IMR-90 (cell line): Measurements from ENCODE around the gene SORCS1. TPM values are rescaled to one million over a fixed set of nuclear protein-coding genes. Genes with fewer than 3 reads are reported as not detected.

Experiments used
- ATAC-seq: fragments of 200-7000 bp; cut with Tn5 transposase; 2 replicates; pipeline ENCODE4 v1.9.1; 2020; ENCODE audit warnings: low read depth, mild to moderate bottlenecking, moderate library complexity
- BruUV-seq: library from RNA; stranded (reverse); fragments of 400-500 nt; replicated peaks from 2 replicates; lab custom pipeline; 2021; lab: Mats Ljungman, UMichigan
- CTCF ChIA-PET: fragments of 300-600 bp; formaldehyde crosslinking; extraction: SDS; loops from one replicate; lab custom pipeline; 2021; ENCODE audit warnings: antibody characterized with exemption; lab: Yijun Ruan, JAX
- POLR2A ChIA-PET: fragments of 300-600 bp; sonication (Branson Sonifier 250); formaldehyde crosslinking; loops from one replicate; lab custom pipeline; 2022; ENCODE audit warnings: antibody characterized with exemption; ENCODE audit not compliant: unreplicated experiment; lab: Charles Lee
- DNase-seq: peaks from one replicate; pipeline ENCODE4 v3.0.0; 2013
- H2AFZ ChIP-seq: replicated peaks from 2 replicates; pipeline ENCODE3; 2013; ENCODE audit warnings: low read length, mild to moderate bottlenecking; ENCODE audit not compliant: poor library complexity
- H2AK5ac ChIP-seq: 2 replicates; pipeline ENCODE4 v1.6.1; 2013; ENCODE audit warnings: low read depth, low read length, inconsistent platforms
- H2AK9ac ChIP-seq: replicated peaks from 2 replicates; pipeline ENCODE3; 2013; ENCODE audit warnings: mild to moderate bottlenecking, low read depth, low read length, moderate library complexity; ENCODE audit not compliant: poor library complexity
- H2BK120ac ChIP-seq: 2 replicates; pipeline ENCODE4 v1.6.1; 2013; ENCODE audit warnings: low read depth, low read length, inconsistent platforms
- H2BK15ac ChIP-seq: 3 replicates; pipeline ENCODE4 v1.6.1; 2013; ENCODE audit warnings: low read depth, low read length, inconsistent platforms
- H2BK20ac ChIP-seq: 2 replicates; pipeline ENCODE4 v1.6.1; 2013; ENCODE audit warnings: low read depth, mild to moderate bottlenecking, inconsistent platforms, low read length, moderate library complexity
- H2BK5ac ChIP-seq: 2 replicates; pipeline ENCODE4 v1.6.1; 2013; ENCODE audit warnings: mild to moderate bottlenecking, low read depth, low read length, inconsistent platforms; ENCODE audit not compliant: poor library complexity, severe bottlenecking
- H3K14ac ChIP-seq: replicated peaks from 2 replicates; pipeline ENCODE4 v1.6.1; 2013; ENCODE audit warnings: low read depth, low read length, inconsistent platforms
- H3K18ac ChIP-seq: 2 replicates; pipeline ENCODE4 v1.6.1; 2013; ENCODE audit warnings: low read depth, low read length, control low read depth
- H3K23ac ChIP-seq: 2 replicates; pipeline ENCODE4 v1.6.1; 2013; ENCODE audit warnings: low read depth, low read length, inconsistent platforms
- H3K27ac ChIP-seq: 2 replicates; pipeline ENCODE4 v1.5.1; 2013; ENCODE audit warnings: mild to moderate bottlenecking, control low read depth, low read length; ENCODE audit not compliant: insufficient read depth
- H3K27me3 ChIP-seq: 2 replicates; pipeline ENCODE4 v1.6.1; 2013; ENCODE audit warnings: low read length; ENCODE audit not compliant: control insufficient read depth, insufficient read depth
- H3K36me3 ChIP-seq: 2 replicates; pipeline ENCODE4 v1.6.1; 2013; ENCODE audit warnings: low read length, mixed read lengths; ENCODE audit not compliant: control insufficient read depth, insufficient read depth
- H3K4ac ChIP-seq: 2 replicates; pipeline ENCODE4 v1.6.1; 2013; ENCODE audit warnings: low read depth, low read length, inconsistent platforms
- H3K4me1 ChIP-seq: 2 replicates; pipeline ENCODE4 v1.6.1; 2013; ENCODE audit warnings: low read length, mixed read lengths; ENCODE audit not compliant: control insufficient read depth, insufficient read depth
- H3K4me2 ChIP-seq: 2 replicates; pipeline ENCODE4 v1.6.1; 2013; ENCODE audit warnings: low read depth, mild to moderate bottlenecking, control low read depth, low read length, moderate library complexity
- H3K4me3 ChIP-seq: 2 replicates; pipeline ENCODE4 v1.5.1; 2013; ENCODE audit warnings: low read depth, mild to moderate bottlenecking, control low read depth, low read length, moderate library complexity; ENCODE audit not compliant: insufficient read depth
- H3K56ac ChIP-seq: 2 replicates; pipeline ENCODE4 v1.6.1; 2013; ENCODE audit warnings: low read length, inconsistent platforms; ENCODE audit not compliant: insufficient read depth; ENCODE audit errors: extremely low read depth
- H3K79me1 ChIP-seq, 2 experiments: 2 replicates each; pipeline ENCODE4 v1.6.1; 2013; ENCODE audit warnings: low read length in 2 of 2, inconsistent platforms in 1 of 2, low read depth in 1 of 2
- H3K9ac ChIP-seq: 2 replicates; pipeline ENCODE4 v1.6.1; 2013; ENCODE audit warnings: low read depth, low read length, control low read depth
- H3K9me1 ChIP-seq: 2 replicates; pipeline ENCODE4 v1.6.1; 2013; ENCODE audit warnings: low read length, inconsistent platforms; ENCODE audit not compliant: insufficient read depth
- H3K9me3 ChIP-seq: 2 replicates; pipeline ENCODE4 v1.6.1; 2013; ENCODE audit warnings: low read length; ENCODE audit not compliant: control insufficient read depth, insufficient read depth
- H4K20me1 ChIP-seq: 2 replicates; pipeline ENCODE4 v1.6.1; 2013; ENCODE audit warnings: low read length, inconsistent platforms; ENCODE audit not compliant: insufficient read depth
- H4K5ac ChIP-seq: 2 replicates; pipeline ENCODE4 v1.6.1; 2013; ENCODE audit warnings: mild to moderate bottlenecking, low read depth, low read length, control low read depth
- H4K8ac ChIP-seq, 2 experiments: 2 replicates each; pipeline ENCODE4 v1.6.1; 2013; ENCODE audit warnings: low read depth in 2 of 2, low read length in 2 of 2, control low read depth in 1 of 2, inconsistent platforms in 1 of 2
- H4K91ac ChIP-seq: 2 replicates; pipeline ENCODE4 v1.6.1; 2013; ENCODE audit warnings: low read depth, low read length, inconsistent platforms; ENCODE audit not compliant: insufficient read depth
- BHLHE40 ChIP-seq: fragments of 150-350 bp; IDR thresholded peaks from 2 replicates; pipeline ENCODE4 v1.6.1; 2016; ENCODE audit warnings: mild to moderate bottlenecking, low read depth, low read length
- CEBPB ChIP-seq: IDR thresholded peaks from 2 replicates; pipeline ENCODE4 v1.6.1; 2012; ENCODE audit warnings: low read depth, low read length, improper control_type of control experiment
- CHD1 ChIP-seq: IDR thresholded peaks from 2 replicates; pipeline ENCODE4 v1.6.1; 2012; ENCODE audit warnings: low read depth, low read length, improper control_type of control experiment
- CTCF ChIP-seq: conservative IDR thresholded peaks from 2 replicates; pipeline ENCODE4 v1.5.1; 2012; ENCODE audit warnings: mild to moderate bottlenecking, low read depth, low read length, improper control_type of control experiment
- ELK1 ChIP-seq: fragments of 150-350 bp; IDR thresholded peaks from 2 replicates; pipeline ENCODE4 v1.6.1; 2016; ENCODE audit warnings: low read depth, mild to moderate bottlenecking, low read length, moderate library complexity, borderline replicate concordance
- FOS ChIP-seq: fragments of 150-350 bp; IDR thresholded peaks from 2 replicates; pipeline ENCODE4 v1.6.1; 2016; ENCODE audit warnings: low read depth, low read length
- MAFK ChIP-seq: IDR thresholded peaks from 2 replicates; pipeline ENCODE4 v1.6.1; 2012; ENCODE audit warnings: low read depth, low read length, improper control_type of control experiment
- MAZ ChIP-seq: IDR thresholded peaks from 2 replicates; pipeline ENCODE4 v1.6.1; 2012; ENCODE audit warnings: low read depth, mild to moderate bottlenecking, low read length, improper control_type of control experiment, moderate library complexity, borderline replicate concordance
- MXI1 ChIP-seq: IDR thresholded peaks from 2 replicates; pipeline ENCODE4 v1.6.1; 2012; ENCODE audit warnings: low read depth, mild to moderate bottlenecking, low read length, moderate library complexity, borderline replicate concordance
- NFE2L2 ChIP-seq: fragments of 150-350 bp; IDR thresholded peaks from 2 replicates; pipeline ENCODE4 v1.6.1; 2016; ENCODE audit warnings: low read depth, mild to moderate bottlenecking, low read length
- RAD21 ChIP-seq: IDR thresholded peaks from 2 replicates; pipeline ENCODE4 v1.6.1; 2012; ENCODE audit warnings: low read length, improper control_type of control experiment
- RCOR1 ChIP-seq: IDR thresholded peaks from 2 replicates; pipeline ENCODE4 v1.6.1; 2012; ENCODE audit warnings: mild to moderate bottlenecking, low read length, improper control_type of control experiment; ENCODE audit not compliant: insufficient replicate concordance
- RFX5 ChIP-seq: IDR thresholded peaks from 2 replicates; pipeline ENCODE4 v1.8.0; 2012; ENCODE audit warnings: low read depth, mild to moderate bottlenecking, low read length, moderate library complexity
- SMC3 ChIP-seq: fragments of 150-350 bp; IDR thresholded peaks from 2 replicates; pipeline ENCODE4 v1.6.1; 2016; ENCODE audit warnings: low read depth, mild to moderate bottlenecking, antibody characterized with exemption, low read length, moderate library complexity
- USF2 ChIP-seq: fragments of 150-350 bp; IDR thresholded peaks from 2 replicates; pipeline ENCODE4 v1.6.1; 2017; ENCODE audit warnings: mild to moderate bottlenecking, antibody characterized with exemption, low read length, low read depth
- WGBS, 2 experiments: methylation state at CpG; one replicate each; pipeline versions ENCODE4 v1.1.5 to v1.1.7; 2013; ENCODE audit warnings: missing lambda C conversion rate in 2 of 2; ENCODE audit not compliant: insufficient read length in 1 of 2; ENCODE audit errors: extremely low coverage in 2 of 2; 5-methylcytosine and 5-hydroxymethylcytosine counted together
- dilution Hi-C: fragments of 300-500 bp; cut with HindIII; formaldehyde crosslinking; loops from one replicate; pipeline ENCODE4 v1.14.3; 2018; ENCODE audit warnings: low sequenced_read_pairs; ENCODE audit not compliant: unreplicated experiment
- in situ Hi-C: fragments of 300-500 bp; cut with MboI; formaldehyde crosslinking; loops from 3 replicates; pipeline ENCODE4 v1.14.3; 2019; ENCODE audit warnings: low sequenced_read_pairs, inconsistent platforms, mixed read lengths
- intact Hi-C: fragments of 100-400 bp; cut with micrococcal nuclease; formaldehyde crosslinking; loops from 2 replicates; pipeline ENCODE4 v1.10.0; 2022
- polyA plus RNA-seq, 3 experiments: library from polyadenylated mRNA; depleted of rRNA; stranded (reverse); fragments of >200 nt; gene quantifications; 2 replicates each; pipeline ENCODE4 v1.2.3, GENCODE V29; 2012; ENCODE audit warnings: low replicate concordance in 1 of 3
- total RNA-seq: library from RNA; depleted of rRNA; stranded (reverse); fragments of >200 nt; gene quantifications from 2 replicates; pipeline ENCODE4 v1.2.3, GENCODE V29; 2012

SORCS1 gene
- total and polyA plus RNA-seq, 2 of the 4 experiments (the other 2 are of a cell fraction), result under 0.01 TPM; not detected in 1

GRCh38 chr10:106973288-106973687, 191.2 kb downstream of the SORCS1 start:
- Histone ChIP-seq H2AFZ (no peak overlapping the region), H3K9me1 (no peaks in the 10 kb centered on the region), H3K14ac (no peak overlapping the region), H3K4me1 (no peaks in the 10 kb centered on the region), H4K20me1 (no peaks in the 10 kb centered on the region), H4K91ac (no peak overlapping the region), H3K23ac (no peak overlapping the region), H3K27ac (no peak overlapping the region), H3K9ac (no peak overlapping the region), H3K4me3 (no peak overlapping the region), H3K27me3 (no peaks in the 10 kb centered on the region), H3K56ac (no peak overlapping the region), H2AK5ac (no peak overlapping the region), H4K8ac (no peak overlapping the region), H2BK120ac (no peak overlapping the region), H2BK15ac (no peak overlapping the region), H2BK5ac (no peak overlapping the region), H3K9me3 (peaks cover 17% of the 10 kb centered on the region), H3K79me1 (no peaks in the 10 kb centered on the region), H4K5ac (no peak overlapping the region), H3K36me3 (no peaks in the 10 kb centered on the region), H2BK20ac (no peak overlapping the region), H3K4me2 (no peak overlapping the region), H3K4ac (no peak overlapping the region), H2AK9ac (no peak overlapping the region), H3K18ac (no peak overlapping the region)
- no peak for ATAC-seq
- intact Hi-C loops, result no loop called here
- no TSS peak for BruUV-seq
- POLR2A ChIA-PET, result no interaction called here
- dilution Hi-C loops, result no loop called here
- TF ChIP-seq ELK1 (no peak), SMC3 (no peak), RAD21 (no peak), MAFK (no peak), BHLHE40 (no peak), RCOR1 (no peak), RFX5 (no peak), USF2 (no peak), MXI1 (no peak), FOS (no peak), MAZ (no peak), CHD1 (no peak), CTCF (no peak), NFE2L2 (no peak), CEBPB (no peak)
- in situ Hi-C loops, result no loop called here
- WGBS, 2 experiments, result no CpG with 5 or more reads among the region's 1 CpG
- CTCF ChIA-PET, result no interaction called here
- no peak for DNase-seq
